ENCODE measurements around the gene ITPRIP. TPM values are rescaled to one million over a fixed set of nuclear protein-coding genes. Genes with fewer than 3 reads are reported as not detected.

The ITPRIP gene
- total RNA-seq, 4 donors from 2014 or later, result 18.1 to 31.5 (median 22.8) TPM

- 74 to 87% methylated on average over 2 to 3 of the region's 3 CpGs for WGBS, 2 donors (ENCODE audit: low coverage in 1 of 2)
- TF ChIP-seq CTCF (IDR thresholded peaks at IDR 0.05) (no peak), POLR2A (IDR thresholded peaks at IDR 0.05) (no peak), POLR2AphosphoS5 (IDR thresholded peaks at IDR 0.05) (no peak), EP300 (IDR thresholded peaks at IDR 0.05) (no peak)
- no peaks in the 10 kb centered on the region for H3K9me3 ChIP-seq
- H3K36me3 ChIP-seq, result no peaks in the 10 kb centered on the region
- H3K4me1 ChIP-seq, result no peaks in the 10 kb centered on the region
- no peak overlapping the region for H3K4me3 ChIP-seq
- peaks cover 7% of the 10 kb centered on the region for H3K27me3 ChIP-seq
- no peak for ATAC-seq
- no peak overlapping the region for H3K27ac ChIP-seq
Observed at GRCh38 chr10:104281694-104282093, 56.6 kb downstream of the ITPRIP start.

GRCh38 chr10:104279550-104280259 lies 58.6 kb downstream of the ITPRIP start:
- ATAC-seq, result no peak
- 93 to 94% methylated on average over 2 to 3 of the region's 3 CpGs for WGBS, 2 donors (ENCODE audit: low coverage in 1 of 2)
- Histone ChIP-seq H3K4me1 (peaks cover 0 to 5% (median 0%) of the 10 kb centered on the region in 3 donors), H3K9me3 (no peaks in the 10 kb centered on the region), H3K4me3 (no peak overlapping the region), H3K27ac (no peak overlapping the region), H3K27me3 (peaks cover 19% of the 10 kb centered on the region), H3K36me3 (no peaks in the 10 kb centered on the region)
- TF ChIP-seq POLR2AphosphoS5 (IDR thresholded peaks at IDR 0.05) (no peak), CTCF (IDR thresholded peaks at IDR 0.05) (no peak)

GRCh38 chr10:104277785-104278184 lies 60.5 kb downstream of the ITPRIP start:
- 67 to 76% methylated on average over 2 of the region's 2 CpGs for WGBS, 2 donors (ENCODE audit: low coverage in 1 of 2)

GRCh38 chr10:104276192-104276591 lies 62.1 kb downstream of the ITPRIP start:
- Histone ChIP-seq H3K4me3 (no peak overlapping the region), H3K36me3 (no peaks in the 10 kb centered on the region), H3K27ac (no peak overlapping the region), H3K9me3 (no peaks in the 10 kb centered on the region), H3K4me1 (peaks cover 0 to 8% (median 0%) of the 10 kb centered on the region in 3 donors), H3K27me3 (peaks cover 24% of the 10 kb centered on the region)
- no peak for ATAC-seq
- 50% methylated on average over 1 of the region's 1 CpG for WGBS, 2 donors (ENCODE audit: low coverage in 1 of 2)
- TF ChIP-seq POLR2AphosphoS5 (IDR thresholded peaks at IDR 0.05) (no peak), CTCF (IDR thresholded peaks at IDR 0.05) (no peak), POLR2A (IDR thresholded peaks at IDR 0.05) (no peak), EP300 (IDR thresholded peaks at IDR 0.05) (no peak)

More at GRCh38 chr10:104277785-104278184, 60.5 kb downstream of the ITPRIP start:
- H3K27ac ChIP-seq, result no peak overlapping the region
- H3K27me3 ChIP-seq, result peaks cover 24% of the 10 kb centered on the region
- TF ChIP-seq CTCF (IDR thresholded peaks at IDR 0.05), result no peak
- no peak for TF ChIP-seq POLR2AphosphoS5 (IDR thresholded peaks at IDR 0.05)
- TF ChIP-seq POLR2A (IDR thresholded peaks at IDR 0.05), result no peak
- TF ChIP-seq EP300 (IDR thresholded peaks at IDR 0.05), result no peak
- peaks cover 0 to 8% (median 0%) of the 10 kb centered on the region in 3 donors for H3K4me1 ChIP-seq
- no peak overlapping the region for H3K4me3 ChIP-seq
- H3K9me3 ChIP-seq, result no peaks in the 10 kb centered on the region
- no peak for ATAC-seq
- no peaks in the 10 kb centered on the region for H3K36me3 ChIP-seq

Data from gastroesophageal sphincter (tissue), 4 donors.